Measurements from ENCODE around the gene FAT2. TPM values are rescaled to one million over a fixed set of nuclear protein-coding genes. Genes with fewer than 3 reads are reported as not detected.

Gene FAT2
- total RNA-seq, 4 donors from 2014 or later = 0.13 to 5.6 (median 0.62) TPM; not detected in 1

- Histone ChIP-seq H3K27me3 (no peaks in the 10 kb centered on the region), H3K27ac (no peak overlapping the region), H3K9me3 (no peaks in the 10 kb centered on the region), H3K4me1 (no peaks in the 10 kb centered on the region), H3K4me3 (no peak overlapping the region), H3K36me3 (no peaks in the 10 kb centered on the region)
- TF ChIP-seq POLR2AphosphoS5 (IDR thresholded peaks at IDR 0.05) (no peak), EP300 (IDR thresholded peaks at IDR 0.05) (no peak), POLR2A (IDR thresholded peaks at IDR 0.05) (no peak)
- TF ChIP-seq, protein P1, sequence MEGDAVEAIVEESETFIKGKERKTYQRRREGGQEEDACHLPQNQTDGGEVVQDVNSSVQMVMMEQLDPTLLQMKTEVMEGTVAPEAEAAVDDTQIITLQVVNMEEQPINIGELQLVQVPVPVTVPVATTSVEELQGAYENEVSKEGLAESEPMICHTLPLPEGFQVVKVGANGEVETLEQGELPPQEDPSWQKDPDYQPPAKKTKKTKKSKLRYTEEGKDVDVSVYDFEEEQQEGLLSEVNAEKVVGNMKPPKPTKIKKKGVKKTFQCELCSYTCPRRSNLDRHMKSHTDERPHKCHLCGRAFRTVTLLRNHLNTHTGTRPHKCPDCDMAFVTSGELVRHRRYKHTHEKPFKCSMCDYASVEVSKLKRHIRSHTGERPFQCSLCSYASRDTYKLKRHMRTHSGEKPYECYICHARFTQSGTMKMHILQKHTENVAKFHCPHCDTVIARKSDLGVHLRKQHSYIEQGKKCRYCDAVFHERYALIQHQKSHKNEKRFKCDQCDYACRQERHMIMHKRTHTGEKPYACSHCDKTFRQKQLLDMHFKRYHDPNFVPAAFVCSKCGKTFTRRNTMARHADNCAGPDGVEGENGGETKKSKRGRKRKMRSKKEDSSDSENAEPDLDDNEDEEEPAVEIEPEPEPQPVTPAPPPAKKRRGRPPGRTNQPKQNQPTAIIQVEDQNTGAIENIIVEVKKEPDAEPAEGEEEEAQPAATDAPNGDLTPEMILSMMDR (IDR thresholded peaks at IDR 0.05) = no peak
- 64 to 86% methylated on average over 4 to 5 of the region's 5 CpGs for WGBS, 2 donors (ENCODE audit: low coverage in 1 of 2)
- ATAC-seq = no peak
Observed at GRCh38 chr5:151577566-151577965, 13.6 kb downstream of the FAT2 start.

DNA sequence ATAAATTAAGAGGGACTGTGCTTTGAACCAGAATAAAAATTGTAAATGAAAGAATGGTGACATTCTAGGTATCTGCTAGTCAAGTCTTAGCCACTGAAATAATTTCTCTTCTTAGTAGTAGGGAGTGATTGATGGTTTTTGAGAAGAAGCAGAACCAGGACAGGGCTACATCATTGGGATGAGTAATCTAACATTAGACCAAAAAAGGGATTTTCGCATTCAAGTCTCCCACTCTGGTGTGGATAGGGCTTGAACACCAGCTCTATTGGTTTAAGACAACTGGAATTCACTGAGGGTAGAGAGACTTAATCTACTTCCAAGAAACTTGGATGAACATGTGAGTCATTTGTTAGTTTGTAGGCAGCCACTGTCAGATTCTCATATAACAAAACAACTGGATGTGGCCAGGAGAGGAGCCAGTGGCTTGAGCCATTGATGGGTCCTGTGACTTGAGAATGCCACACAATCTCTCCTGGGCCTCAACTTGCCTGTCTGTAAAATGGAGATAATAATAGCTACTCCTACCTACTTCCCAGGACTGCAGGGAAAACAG, 16.6 kb downstream of the FAT2 start:
- Histone ChIP-seq H3K9me3 (no peaks in the 10 kb centered on the region), H3K36me3 (no peaks in the 10 kb centered on the region), H3K27ac (no peak overlapping the region), H3K4me1 (no peaks in the 10 kb centered on the region), H3K4me3 (no peak overlapping the region), H3K27me3 (no peaks in the 10 kb centered on the region)
- no peak for TF ChIP-seq POLR2A (IDR thresholded peaks at IDR 0.05)
- TF ChIP-seq POLR2AphosphoS5 (IDR thresholded peaks at IDR 0.05) = no peak
- no peak for TF ChIP-seq EP300 (IDR thresholded peaks at IDR 0.05)
- TF ChIP-seq, protein P1 (IDR thresholded peaks at IDR 0.05) = no peak
- 86 to 100% methylated on average over 1 of the region's 1 CpG for WGBS, 2 donors (ENCODE audit: low coverage in 1 of 2)
- no peak for ATAC-seq

DNA sequence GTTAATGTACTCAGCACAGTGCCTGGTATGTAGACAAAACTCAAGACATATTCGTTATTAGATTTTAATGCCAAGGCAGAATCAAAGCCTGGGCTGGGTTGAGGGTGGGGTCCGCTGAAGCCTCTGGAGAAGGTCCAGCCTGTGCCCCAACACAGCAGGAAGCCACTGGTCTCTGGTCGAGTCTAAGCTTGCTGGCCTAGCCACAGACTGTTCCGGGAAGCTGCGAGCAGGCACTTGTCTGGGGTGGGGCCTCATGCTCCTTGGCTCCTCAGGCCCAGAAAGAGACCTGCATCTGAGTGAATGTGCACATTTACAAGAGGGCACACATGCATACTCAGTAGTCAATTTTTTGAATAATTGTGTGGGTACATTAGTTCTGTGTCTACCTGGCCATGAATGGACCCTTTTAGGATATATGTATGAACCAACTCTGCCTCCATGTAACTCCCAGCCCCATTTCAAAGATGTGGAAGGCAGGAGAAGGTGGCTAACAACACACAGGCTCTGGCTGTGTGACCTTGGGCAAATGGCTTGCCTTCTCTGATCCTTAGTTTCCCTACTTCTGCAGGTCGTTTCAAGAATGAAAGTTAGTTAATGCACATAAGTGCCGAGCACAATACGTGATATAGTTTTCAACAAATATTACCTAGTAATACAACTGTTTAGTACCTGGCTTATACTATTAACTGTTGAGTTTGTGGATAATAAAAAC, 18.3 kb downstream of the FAT2 start:
- no peak overlapping the region for H3K4me3 ChIP-seq
- peaks cover 7% of the 10 kb centered on the region for H3K27me3 ChIP-seq
- no peak for ATAC-seq
- no peaks in the 10 kb centered on the region for H3K9me3 ChIP-seq
- no peak overlapping the region for H3K27ac ChIP-seq
- WGBS, 2 donors (ENCODE audit: low coverage in 1 of 2) = 80 to 84% methylated on average over 5 to 7 of the region's 8 CpGs
- no peaks in the 10 kb centered on the region for H3K4me1 ChIP-seq
- no peaks in the 10 kb centered on the region for H3K36me3 ChIP-seq
- TF ChIP-seq, protein P1 (IDR thresholded peaks at IDR 0.05) = no peak
- no peak for TF ChIP-seq POLR2AphosphoS5 (IDR thresholded peaks at IDR 0.05)
- TF ChIP-seq EP300 (IDR thresholded peaks at IDR 0.05) = no peak
- no peak for TF ChIP-seq POLR2A (IDR thresholded peaks at IDR 0.05)

- TF ChIP-seq EP300 (IDR thresholded peaks at IDR 0.05) (no peak), POLR2A (IDR thresholded peaks at IDR 0.05) (no peak), POLR2AphosphoS5 (IDR thresholded peaks at IDR 0.05) (no peak)
- TF ChIP-seq, protein P1 (IDR thresholded peaks at IDR 0.05) = no peak
- Histone ChIP-seq H3K27ac (no peak overlapping the region), H3K9me3 (no peaks in the 10 kb centered on the region), H3K36me3 (no peaks in the 10 kb centered on the region), H3K4me1 (no peaks in the 10 kb centered on the region), H3K27me3 (peaks cover 10% of the 10 kb centered on the region), H3K4me3 (no peak overlapping the region)
- WGBS, 2 donors (ENCODE audit: low coverage in 1 of 2) = 53 to 55% methylated on average over 2 to 3 of the region's 9 CpGs
- no peak for ATAC-seq
Observed at GRCh38 chr5:151571270-151572173, 19.6 kb downstream of the FAT2 start.

All from gastroesophageal sphincter (tissue), 4 donors.